M059J (cell line): ENCODE data around the gene NLN. TPM values are rescaled to one million over a fixed set of nuclear protein-coding genes. Genes with fewer than 3 reads are reported as not detected.
"Not testable (repeated sequence)": the region's sequence is repeated elsewhere in the genome, so short reads cannot be mapped to it uniquely, and the experiment has no call there.

ENCODE experiments used
- DNase-seq: peaks from one replicate; pipeline ENCODE4 v3.0.0-alpha.2; 2012; ENCODE audit warnings: low read depth
- total RNA-seq: library from RNA; depleted of rRNA; stranded (reverse); fragments of >200 nt; shearing (Covaris generic); gene quantifications from 2 replicates; pipeline ENCODE4 v1.2.3, GENCODE V29; 2014

NLN gene
- total RNA-seq, 1 experiment from 2014 or later: 27.9 TPM

GRCh38 chr5:65832152-65832551 lies 110.1 kb downstream of the NLN start:
- no peak for DNase-seq

GRCh38 chr5:65832603-65833228 lies 110.7 kb downstream of the NLN start:
- DNase-seq: no peak

- DNase-seq: no peak
Observed at GRCh38 chr5:65833780-65834179, 111.8 kb downstream of the NLN start.

- no peak for DNase-seq
Observed at GRCh38 chr5:65834306-65834705, 112.3 kb downstream of the NLN start.

- DNase-seq: no peak
Observed at GRCh38 chr5:65835191-65835590, 113.2 kb downstream of the NLN start.

GRCh38 chr5:65837139-65837538 lies 115.1 kb downstream of the NLN start:
- peak; percentile 84 for DNase-seq

- DNase-seq: not testable (repeated sequence)
Observed at GRCh38 chr5:65839170-65839569, 117.2 kb downstream of the NLN start.

- DNase-seq: no peak
Observed at GRCh38 chr5:65840071-65840470, 118.1 kb downstream of the NLN start.

GRCh38 chr5:65844763-65845162 lies 122.8 kb downstream of the NLN start:
- not testable (repeated sequence) for DNase-seq

- no peak for DNase-seq
Observed at GRCh38 chr5:65846101-65846500, 124.1 kb downstream of the NLN start.

- DNase-seq: not testable (repeated sequence)
Observed at GRCh38 chr5:65847019-65847418, 125.0 kb downstream of the NLN start.

GRCh38 chr5:65849918-65850317 lies 127.9 kb downstream of the NLN start:
- not testable (repeated sequence) for DNase-seq

- DNase-seq: no peak
Observed at GRCh38 chr5:65854925-65855324, 132.9 kb downstream of the NLN start.

- DNase-seq: peak; percentile 41
Observed at GRCh38 chr5:65855766-65856315, 133.8 kb downstream of the NLN start.

GRCh38 chr5:65856520-65856919 lies 134.5 kb downstream of the NLN start:
- no peak for DNase-seq

GRCh38 chr5:65858316-65858715 lies 136.3 kb downstream of the NLN start:
- DNase-seq: peak; percentile 72

- DNase-seq: peak; percentile 99
Observed at GRCh38 chr5:65861830-65862241, 139.8 kb downstream of the NLN start.

GRCh38 chr5:65862384-65862783 lies 140.4 kb downstream of the NLN start:
- peak; percentile 64 for DNase-seq

GRCh38 chr5:65863747-65864146 lies 141.7 kb downstream of the NLN start:
- no peak for DNase-seq

GRCh38 chr5:65866837-65867521 lies 145.0 kb downstream of the NLN start:
- no peak for DNase-seq

GRCh38 chr5:65867542-65868195 lies 145.7 kb downstream of the NLN start:
- DNase-seq: peak; percentile 94

GRCh38 chr5:65868509-65868908 lies 146.5 kb downstream of the NLN start:
- no peak for DNase-seq

GRCh38 chr5:65871182-65871581 lies 149.2 kb downstream of the NLN start:
- peak; percentile 92 for DNase-seq
